Pons (tissue), 1 donor: ENCODE measurements around the gene CCR1.
"Not testable (repeated sequence)": the region's sequence is repeated elsewhere in the genome, so short reads cannot be mapped to it uniquely, and the experiment has no call there.

Experiments used
- DNase-seq: peaks from one replicate; pipeline ENCODE4 v3.0.0-alpha.2; 2016; ENCODE audit warnings: low spot score

Gene CCR1

GRCh38 chr3:46168583-46169345, 39.3 kb downstream of the CCR1 start:
- no peak for DNase-seq

- DNase-seq = no peak
These were observed 44.5 kb downstream of the CCR1 start for GRCh38 chr3:46163556-46164041.

- DNase-seq = no peak
These were observed 45.0 kb downstream of the CCR1 start for GRCh38 chr3:46162975-46163555.

GRCh38 chr3:46157685-46158084, 50.4 kb downstream of the CCR1 start:
- not testable (repeated sequence) for DNase-seq

- DNase-seq = no peak
These were observed 53.8 kb downstream of the CCR1 start for GRCh38 chr3:46154311-46154710.
